ENCODE measurements around the gene SLC23A3. TPM values are rescaled to one million over a fixed set of nuclear protein-coding genes. Genes with fewer than 3 reads are reported as not detected.

The SLC23A3 gene
- total and polyA plus RNA-seq, 4 donors, result 0.23 to 2.4 (median 0.66) TPM

- peak; percentile 85 to 89 for TF ChIP-seq RAD21 (IDR thresholded peaks at IDR 0.05)
- TF ChIP-seq SP1 (IDR thresholded peaks at IDR 0.05), result peak; percentile 52
- TF ChIP-seq RXRA (IDR thresholded peaks at IDR 0.05), result no peak
- TF ChIP-seq JUND (IDR thresholded peaks at IDR 0.05), result no peak
These were observed 9.4 kb downstream of the SLC23A3 start, which contains the start of gene NHEJ1 (continued) for GRCh38 chr2:219160186-219161017.

- 8% methylated on average over 18 of the region's 18 CpGs for WGBS
These were observed 10.1 kb downstream of the SLC23A3 start for GRCh38 chr2:219159771-219160185.

More at GRCh38 chr2:219159771-219160185, 10.1 kb downstream of the SLC23A3 start:
- no peak for DNase-seq (ENCODE audit: low spot score)
- TF ChIP-seq ZBTB33 (IDR thresholded peaks at IDR 0.05) (no peak), JUND (IDR thresholded peaks at IDR 0.05) (no peak), TAF1 (conservative IDR thresholded peaks at IDR 0.05) (no peak), RXRA (IDR thresholded peaks at IDR 0.05) (no peak), GABPA (IDR thresholded peaks at IDR 0.05 in 1 of 2, conservative IDR thresholded peaks at IDR 0.05 in 1 of 2) (no peak), EGR1 (IDR thresholded peaks at IDR 0.05; ENCODE audit: low read depth in 2 of 2) (no peak), ATF3 (IDR thresholded peaks at IDR 0.05) (no peak), RAD21 (IDR thresholded peaks at IDR 0.05) (no peak), MAX (IDR thresholded peaks at IDR 0.05) (no peak), SP1 (IDR thresholded peaks at IDR 0.05) (no peak), HNF4G (IDR thresholded peaks at IDR 0.05) (no peak), FOXA1 (IDR thresholded peaks at IDR 0.05) (no peak), FOXA2 (IDR thresholded peaks at IDR 0.05) (no peak), NR2F2 (IDR thresholded peaks at IDR 0.05) (no peak), YY1 (IDR thresholded peaks at IDR 0.05) (no peak), CTCF (IDR thresholded peaks at IDR 0.05; ENCODE audit: low read depth, low read length, missing input control) (no peak)
- Histone ChIP-seq H3K9ac (ENCODE audit: low read depth in 1 of 2, low read length in 2 of 2) (peak overlapping the region; percentile 10 to 49), H3K9me3 (ENCODE audit: control insufficient read depth in 4 of 4, low read length in 3 of 4) (no peaks in the 10 kb centered on the region), H3K36me3 (ENCODE audit: control insufficient read depth in 4 of 4, insufficient read depth in 3 of 4, low read depth in 1 of 4, low read length in 3 of 4) (peaks cover 3 to 16% (median 11%) of the 10 kb centered on the region in 4 donors), H3K27me3 (ENCODE audit: control insufficient read depth in 4 of 4, insufficient read depth in 4 of 4, low read length in 3 of 4) (no peaks in the 10 kb centered on the region), H3K27ac (ENCODE audit: low read depth in 1 of 2, low read length in 2 of 2) (peak overlapping the region; percentile 92 to 97), H3K4me3 (ENCODE audit: low read depth in 1 of 3, low read length in 3 of 3) (peak overlapping the region; percentile 31 to 75 (median 67)), H3K4me1 (ENCODE audit: control insufficient read depth in 4 of 4, insufficient read depth in 4 of 4, low read length in 3 of 4) (peaks cover 2 to 17% (median 13%) of the 10 kb centered on the region in 4 donors)
